ENCODE data around the gene AGMO.

GRCh38 chr7:15358112-15358511 is 203.7 kb downstream of the AGMO start:
- TF ChIP-seq CTCF (IDR thresholded peaks at IDR 0.05; ENCODE audit: low read length): no peak
- TF ChIP-seq EZH2phosphoT487 (IDR thresholded peaks at IDR 0.05; ENCODE audit: low read length): no peak
